ENCODE data around the gene ATP2B1. TPM values are rescaled to one million over a fixed set of nuclear protein-coding genes. Genes with fewer than 3 reads are reported as not detected.

Gene ATP2B1
- total RNA-seq, 1 experiment from 2014 or later: 11.4 TPM

GRCh38 chr12:89636776-89637160 is 71.9 kb downstream of the ATP2B1 start:
- in situ Hi-C loops (cut with HindIII; ENCODE audit: low pct_unique_long_range_greater_than_20kb, low sequenced_read_pairs): no loop called here

DNA sequence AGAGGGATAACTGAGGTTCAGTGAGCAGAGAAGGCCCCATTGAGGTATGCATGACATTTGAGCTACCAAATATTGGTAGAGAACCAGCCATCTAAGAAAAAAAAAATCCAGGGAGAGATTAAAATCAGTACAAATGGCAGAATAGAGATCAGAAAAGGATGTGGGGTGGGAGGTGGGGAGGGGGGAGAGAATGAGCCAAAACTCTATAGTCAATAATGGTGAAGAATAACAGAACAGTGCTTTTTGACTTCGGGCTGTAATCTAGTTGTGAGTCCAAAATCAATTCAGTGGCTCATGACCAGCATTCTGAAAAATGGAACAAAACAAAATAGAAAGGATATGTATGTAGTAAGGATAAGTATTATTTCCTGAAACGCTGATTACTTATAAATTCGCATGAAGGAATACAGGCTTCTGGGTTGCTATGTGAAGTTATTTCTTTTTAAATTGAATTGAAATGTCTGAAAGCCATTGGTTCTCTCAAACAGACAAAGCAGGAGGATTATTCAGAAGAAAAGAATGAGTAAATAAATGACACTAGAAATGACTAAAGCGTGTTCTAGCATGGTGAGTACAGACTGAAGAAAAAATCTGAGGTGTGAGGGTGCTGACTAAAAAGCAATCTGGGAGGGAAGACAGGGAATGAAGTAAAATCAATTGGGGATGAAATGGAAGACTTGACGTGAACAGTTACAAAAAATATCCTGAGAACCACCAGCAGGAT is 72.4 kb downstream of the ATP2B1 start:
- in situ Hi-C loops (cut with HindIII; ENCODE audit: low pct_unique_long_range_greater_than_20kb, low sequenced_read_pairs): no loop called here
- no peak for DNase-seq (ENCODE audit: low read depth)

More at GRCh38 chr12:89636776-89637160, 71.9 kb downstream of the ATP2B1 start:
- no peak for DNase-seq (ENCODE audit: low read depth)

GRCh38 chr12:89634508-89634907 is 74.1 kb downstream of the ATP2B1 start:
- in situ Hi-C loops (cut with HindIII; ENCODE audit: low pct_unique_long_range_greater_than_20kb, low sequenced_read_pairs): no loop called here

DNA sequence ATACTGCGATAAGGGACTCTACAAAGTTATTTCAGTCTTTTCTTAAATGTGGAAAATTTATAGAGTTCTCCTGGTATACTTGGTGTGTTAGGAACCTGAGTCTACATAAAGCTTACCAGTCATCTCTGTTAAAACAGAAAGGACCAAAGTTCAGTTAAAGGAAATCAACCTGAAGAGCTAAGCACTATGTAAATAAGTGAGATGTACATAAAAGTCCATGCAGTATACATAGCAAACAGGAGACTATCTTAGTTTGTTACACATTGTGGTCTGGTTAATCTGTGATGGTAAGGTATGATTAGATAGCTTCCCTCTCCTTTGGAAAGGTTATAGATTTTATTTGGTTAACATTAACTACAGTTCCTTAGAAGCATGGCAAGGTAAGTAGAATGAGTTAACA is 75.9 kb downstream of the ATP2B1 start:
- in situ Hi-C loops (cut with HindIII; ENCODE audit: low pct_unique_long_range_greater_than_20kb, low sequenced_read_pairs): no loop called here
- no peak for DNase-seq (ENCODE audit: low read depth)

More at GRCh38 chr12:89634508-89634907, 74.1 kb downstream of the ATP2B1 start:
- DNase-seq (ENCODE audit: low read depth): no peak

DNA sequence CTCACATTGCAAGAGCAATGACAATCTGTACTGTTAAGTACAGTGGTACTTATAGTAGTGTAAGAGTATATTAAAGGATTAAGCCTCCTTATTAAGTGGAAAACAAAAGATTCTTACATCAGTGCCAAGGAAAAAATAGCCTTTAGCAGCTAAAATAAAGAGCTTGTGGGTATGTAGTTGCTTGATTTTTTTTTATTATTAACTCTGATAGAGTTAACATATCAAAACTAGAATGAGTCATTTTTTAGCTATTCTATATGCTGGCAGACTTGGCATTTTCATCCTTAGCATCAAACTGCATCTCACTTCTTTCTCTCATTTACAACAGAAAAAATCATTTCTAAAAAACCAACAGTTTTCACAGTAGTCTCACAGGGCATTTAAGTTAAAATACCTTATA is 86.5 kb downstream of the ATP2B1 start:
- in situ Hi-C loops (cut with HindIII; ENCODE audit: low pct_unique_long_range_greater_than_20kb, low sequenced_read_pairs): no loop called here
- DNase-seq (ENCODE audit: low read depth): no peak

DNA sequence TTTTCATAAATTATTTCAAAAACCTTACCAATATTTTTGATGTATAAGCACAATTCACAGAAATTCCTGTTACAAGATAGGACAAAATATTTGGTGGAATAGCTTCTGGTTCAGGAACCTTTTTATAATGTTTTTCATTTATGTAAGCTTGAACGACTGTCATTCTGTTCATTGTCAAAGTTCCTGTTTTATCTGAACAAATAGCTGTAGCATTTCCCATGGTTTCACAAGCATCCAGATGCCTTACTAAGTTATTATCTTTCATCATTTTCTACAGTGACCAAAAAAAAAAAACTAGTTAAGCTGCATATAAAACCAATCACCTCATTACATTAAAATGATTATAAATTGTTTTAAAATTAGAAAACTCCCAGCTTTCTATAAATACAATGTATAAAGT is 87.1 kb downstream of the ATP2B1 start:
- DNase-seq (ENCODE audit: low read depth): no peak
- in situ Hi-C loops (cut with HindIII; ENCODE audit: low pct_unique_long_range_greater_than_20kb, low sequenced_read_pairs): no loop called here

DNA sequence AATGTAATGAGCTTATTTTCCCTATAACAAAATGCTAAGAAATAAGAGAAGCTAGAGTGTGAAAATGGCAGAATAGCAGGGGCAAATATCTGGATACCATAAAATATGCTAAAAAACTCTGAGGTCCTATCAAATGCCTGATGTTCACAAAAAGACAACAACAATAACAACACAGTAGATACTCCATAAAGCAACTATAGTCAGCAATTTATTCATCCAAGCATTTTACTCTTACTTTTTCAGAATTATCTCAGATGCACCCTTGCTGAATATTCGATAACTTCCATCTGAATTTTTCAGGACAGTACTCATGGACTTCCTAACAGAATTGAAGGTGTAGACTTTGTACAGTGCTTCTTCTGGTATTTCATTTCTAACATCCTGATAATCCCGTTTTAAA is 88.9 kb downstream of the ATP2B1 start:
- in situ Hi-C loops (cut with HindIII; ENCODE audit: low pct_unique_long_range_greater_than_20kb, low sequenced_read_pairs): no loop called here
- DNase-seq (ENCODE audit: low read depth): no peak

DNA sequence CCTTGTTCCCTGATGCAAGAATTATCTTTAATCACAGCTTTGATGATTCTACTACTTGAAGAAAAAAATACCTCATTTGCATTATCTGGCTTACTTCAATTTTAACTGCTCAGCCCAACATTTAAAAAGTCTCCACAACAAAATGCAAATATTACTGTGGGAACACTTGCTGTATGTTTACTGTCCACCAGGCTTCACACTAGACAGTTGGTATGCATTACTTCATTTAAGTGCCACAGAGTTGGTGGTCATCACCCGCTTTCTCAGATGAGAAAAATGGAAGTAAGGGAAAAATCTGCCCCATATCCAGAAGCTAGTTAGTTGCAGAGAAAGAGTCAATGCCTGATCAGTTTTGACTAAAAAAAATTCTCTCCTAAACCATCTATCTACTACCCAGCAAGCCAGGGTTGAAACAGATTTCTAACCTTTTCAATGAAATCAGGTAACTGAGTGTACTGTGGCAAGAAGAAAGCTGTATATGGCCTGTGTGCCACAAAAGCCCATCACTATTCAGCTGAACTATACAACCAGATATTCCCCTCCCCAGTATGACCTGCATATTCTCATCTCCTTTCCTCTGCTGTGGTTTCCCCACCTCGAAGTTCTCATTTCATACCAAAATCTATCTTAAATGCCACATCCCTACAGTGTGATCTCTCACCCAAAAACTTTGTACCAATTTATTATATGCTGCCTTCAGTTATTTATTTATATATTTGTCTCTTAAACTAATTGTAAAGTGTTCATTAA is 90.3 kb downstream of the ATP2B1 start:
- no peak for DNase-seq (ENCODE audit: low read depth)
- in situ Hi-C loops (cut with HindIII; ENCODE audit: low pct_unique_long_range_greater_than_20kb, low sequenced_read_pairs): no loop called here

- no peak for DNase-seq (ENCODE audit: low read depth)
- in situ Hi-C loops (cut with HindIII; ENCODE audit: low pct_unique_long_range_greater_than_20kb, low sequenced_read_pairs): no loop called here
Observed at GRCh38 chr12:89610366-89610765, 98.3 kb downstream of the ATP2B1 start.

GRCh38 chr12:89603678-89604077 is 105.0 kb downstream of the ATP2B1 start:
- in situ Hi-C loops (cut with HindIII; ENCODE audit: low pct_unique_long_range_greater_than_20kb, low sequenced_read_pairs): no loop called here
- no peak for DNase-seq (ENCODE audit: low read depth)

DNA sequence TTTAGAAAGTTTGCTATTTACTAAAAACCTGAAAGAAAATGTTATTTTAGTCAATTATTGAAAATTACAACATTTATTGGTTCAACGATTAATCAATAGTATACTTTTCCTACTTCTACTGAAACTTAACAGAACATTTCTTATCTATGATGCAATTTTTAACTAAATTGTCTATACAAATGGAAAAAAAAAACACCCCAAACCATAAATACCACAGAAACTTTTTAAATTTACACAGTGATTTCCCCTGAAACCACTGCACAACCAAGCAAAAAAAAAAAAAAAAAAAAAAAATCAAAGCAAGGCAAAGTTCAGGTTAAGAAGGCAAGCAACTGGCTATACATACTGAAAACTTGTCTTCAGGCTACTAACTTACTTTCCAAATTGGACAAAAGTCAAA is 110.9 kb downstream of the ATP2B1 start:
- in situ Hi-C loops (cut with HindIII; ENCODE audit: low pct_unique_long_range_greater_than_20kb, low sequenced_read_pairs): no loop called here
- DNase-seq (ENCODE audit: low read depth): no peak

GRCh38 chr12:89597210-89597609 is 111.4 kb downstream of the ATP2B1 start:
- in situ Hi-C loops (cut with HindIII; ENCODE audit: low pct_unique_long_range_greater_than_20kb, low sequenced_read_pairs): no loop called here
- no peak for DNase-seq (ENCODE audit: low read depth)

DNA sequence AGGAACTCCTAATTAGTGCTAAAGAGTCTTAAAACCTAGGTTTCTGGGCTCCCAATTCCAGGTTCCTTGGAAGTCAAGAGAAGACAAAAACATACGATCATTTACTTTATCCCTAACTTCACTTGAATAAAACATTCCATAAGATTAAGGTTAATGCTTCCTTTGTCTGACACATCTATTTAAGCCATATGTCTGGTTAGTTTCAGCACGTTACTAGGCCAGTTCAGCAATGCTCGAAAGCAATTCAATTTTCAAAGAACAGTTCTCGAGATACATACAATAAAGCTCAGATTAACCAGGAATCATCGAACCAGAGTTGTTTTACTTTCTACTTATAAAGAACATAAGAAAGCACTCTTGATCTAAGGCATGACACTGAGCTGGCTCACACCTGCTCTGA is 114.8 kb downstream of the ATP2B1 start:
- in situ Hi-C loops (cut with HindIII; ENCODE audit: low pct_unique_long_range_greater_than_20kb, low sequenced_read_pairs): no loop called here
- no peak for DNase-seq (ENCODE audit: low read depth)

DNA sequence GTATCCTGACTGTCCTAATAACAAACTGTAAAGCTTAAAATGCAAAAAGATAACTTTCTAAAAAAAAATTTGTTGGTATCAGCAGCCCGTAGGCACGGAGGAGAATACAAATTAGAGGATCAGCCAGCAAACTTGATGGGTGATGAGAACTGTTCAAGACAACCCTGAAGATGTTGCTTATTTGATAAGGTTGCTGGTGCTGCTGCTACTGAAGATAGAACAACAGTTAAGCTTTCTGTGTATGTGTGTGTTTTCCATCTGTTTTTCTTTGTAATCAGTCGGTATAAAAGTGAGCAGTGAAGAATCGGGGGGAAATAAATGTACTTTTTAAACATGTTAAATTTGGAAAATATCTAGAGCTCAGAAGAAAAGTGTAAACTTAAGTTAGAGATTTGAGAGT is 115.4 kb downstream of the ATP2B1 start:
- in situ Hi-C loops (cut with HindIII; ENCODE audit: low pct_unique_long_range_greater_than_20kb, low sequenced_read_pairs): no loop called here
- no peak for DNase-seq (ENCODE audit: low read depth)

DNA sequence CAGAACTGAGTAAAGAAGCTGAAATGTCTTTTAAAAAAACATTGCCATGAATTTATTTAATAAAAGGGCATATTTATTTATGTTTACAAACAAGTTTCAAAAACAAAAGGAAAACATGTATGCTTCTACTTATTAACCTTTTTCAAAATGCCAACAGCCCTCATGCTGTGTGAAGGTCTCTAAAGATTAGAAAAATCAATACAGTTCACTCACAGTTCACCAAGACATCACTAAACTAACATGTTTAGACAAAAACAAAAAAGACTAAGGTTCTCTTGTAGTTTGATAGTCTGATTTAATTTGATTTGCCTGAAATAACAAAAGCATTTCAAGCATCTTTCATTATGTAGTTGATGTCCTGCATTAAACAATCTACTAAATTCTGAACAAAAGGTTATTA is 118.9 kb downstream of the ATP2B1 start:
- in situ Hi-C loops (cut with HindIII; ENCODE audit: low pct_unique_long_range_greater_than_20kb, low sequenced_read_pairs): no loop called here
- no peak for DNase-seq (ENCODE audit: low read depth)

GRCh38 chr12:89578499-89578898 is 130.1 kb downstream of the ATP2B1 start:
- in situ Hi-C loops (cut with HindIII; ENCODE audit: low pct_unique_long_range_greater_than_20kb, low sequenced_read_pairs): no loop called here
- no peak for DNase-seq (ENCODE audit: low read depth)

DNA sequence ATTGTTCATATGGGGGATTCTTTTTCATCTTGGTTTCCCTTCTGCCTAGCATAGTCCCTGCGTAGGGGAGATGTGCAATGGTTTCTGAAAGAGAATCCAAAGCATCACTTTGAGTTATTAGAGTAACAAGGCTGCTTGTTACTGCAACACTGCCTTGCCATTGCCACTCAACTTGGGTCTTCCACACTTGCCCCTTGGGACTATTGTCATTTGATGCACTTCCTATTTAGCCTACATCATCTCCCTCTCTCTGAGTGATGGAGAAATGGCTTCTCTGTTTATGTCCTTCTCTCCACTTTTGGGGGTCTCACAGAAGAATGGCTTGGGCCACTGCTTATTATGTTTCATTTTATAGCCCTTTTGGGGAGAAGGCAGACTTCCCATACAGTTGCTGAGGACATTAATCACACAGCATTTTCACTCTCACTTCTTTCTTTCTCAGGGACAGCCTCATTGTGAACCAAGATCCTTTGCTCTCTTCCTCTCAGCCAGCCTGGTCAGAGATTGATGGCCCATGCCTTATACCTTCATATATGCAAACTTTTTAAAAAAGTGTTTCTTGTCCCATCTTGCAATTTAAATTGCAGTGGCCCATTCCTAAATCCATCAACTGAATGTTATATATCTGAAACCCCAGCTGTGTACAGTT is 131.9 kb downstream of the ATP2B1 start:
- in situ Hi-C loops (cut with HindIII; ENCODE audit: low pct_unique_long_range_greater_than_20kb, low sequenced_read_pairs): no loop called here
- no peak for DNase-seq (ENCODE audit: low read depth)

DNA sequence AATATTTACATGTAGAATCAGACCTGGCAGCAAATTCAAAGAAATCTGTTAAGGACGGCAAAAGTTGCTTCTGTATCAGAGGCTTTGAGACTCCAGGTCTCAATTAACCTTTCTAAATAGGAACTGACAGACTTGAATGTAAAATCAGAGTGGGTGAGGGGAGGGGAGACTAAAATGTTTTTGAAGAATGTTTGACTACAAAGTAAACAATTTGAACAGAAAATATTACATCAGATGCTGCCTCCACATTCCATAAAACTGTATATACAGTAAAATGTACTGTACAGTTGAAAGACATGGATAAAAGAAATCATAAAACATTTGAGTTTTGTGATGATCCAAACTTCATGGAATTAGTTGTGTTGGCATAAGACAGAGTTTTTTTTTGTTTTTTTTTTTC is 133.3 kb downstream of the ATP2B1 start:
- in situ Hi-C loops (cut with HindIII; ENCODE audit: low pct_unique_long_range_greater_than_20kb, low sequenced_read_pairs): no loop called here
- DNase-seq (ENCODE audit: low read depth): no peak

GRCh38 chr12:89574736-89575208 is 133.9 kb downstream of the ATP2B1 start:
- DNase-seq (ENCODE audit: low read depth): no peak
- in situ Hi-C loops (cut with HindIII; ENCODE audit: low pct_unique_long_range_greater_than_20kb, low sequenced_read_pairs): no loop called here
